Activated CD8-positive, alpha-beta T cell treated with anti-CD3 and anti-CD28 coated beads, Interleukin-2, amount 10 ng/mL, durations not matched to agents 7 days and 5 days (primary cell): ENCODE data around the gene SEMA5B. TPM values are rescaled to one million over a fixed set of nuclear protein-coding genes. Genes with fewer than 3 reads are reported as not detected.

Source experiments
- ATAC-seq: fragments of 150-1000 bp; cut with Tn5 transposase; one replicate; pipeline ENCODE4 v1.10.0; 2021; ENCODE audit warnings: moderate library complexity
- CTCF ChIA-PET: fragments of 350-600 bp; sonication (Branson Sonifier 250); formaldehyde crosslinking; loops from one replicate; lab custom pipeline; 2021; ENCODE audit warnings: antibody characterized with exemption; lab: Charles Lee
- POLR2A ChIA-PET: fragments of 350-600 bp; sonication (Branson Sonifier 250); formaldehyde crosslinking; loops from one replicate; lab custom pipeline; 2021; ENCODE audit warnings: antibody characterized with exemption; lab: Charles Lee
- DNase-seq: peaks from one replicate; pipeline ENCODE4 v3.0.0-alpha.2; 2020
- H3K27ac Mint-ChIP-seq: one replicate; pipeline ENCODE4 v1.8.0; 2021; ENCODE audit warnings: mild to moderate bottlenecking, mixed read lengths
- H3K27me3 Mint-ChIP-seq: one replicate; pipeline ENCODE4 v1.8.0; 2021; ENCODE audit warnings: low read depth, mixed read lengths
- H3K36me3 Mint-ChIP-seq: one replicate; pipeline ENCODE4 v1.8.0; 2021; ENCODE audit warnings: low read depth, mixed read lengths
- H3K4me1 Mint-ChIP-seq: one replicate; pipeline ENCODE4 v1.8.0; 2021; ENCODE audit warnings: low read depth, mixed read lengths
- H3K4me3 Mint-ChIP-seq: one replicate; pipeline ENCODE4 v1.8.0; 2021; ENCODE audit warnings: mild to moderate bottlenecking, mixed read lengths
- H3K9me3 Mint-ChIP-seq: one replicate; pipeline ENCODE4 v1.8.0; 2022; ENCODE audit warnings: mixed read lengths; ENCODE audit not compliant: insufficient read depth
- total RNA-seq, 2 experiments: library from RNA; stranded (reverse); gene quantifications; one replicate each; pipeline ENCODE4 v1.2.3, GENCODE V29; 2021

SEMA5B gene
- total RNA-seq, 2 experiments from 2014 or later, result not detected

DNA sequence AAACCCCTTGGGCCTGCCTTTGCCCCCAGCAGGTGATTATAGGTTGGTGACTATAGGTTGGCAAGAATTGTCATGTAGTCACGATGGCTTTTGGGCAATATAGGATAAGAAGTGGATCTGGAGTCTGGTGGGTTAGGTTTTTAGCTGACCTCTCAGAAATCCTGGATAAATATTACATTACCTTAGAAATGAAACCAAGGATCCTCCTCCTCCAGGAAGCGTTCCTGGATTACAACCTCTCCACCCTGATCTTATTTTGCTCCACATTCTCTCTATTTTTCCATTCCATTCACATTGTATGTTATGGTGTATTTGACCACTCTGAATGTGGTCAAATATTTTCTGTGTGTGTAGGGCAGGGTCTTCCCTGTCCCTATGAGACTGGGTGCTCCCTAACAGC lies 82.3 kb downstream of the SEMA5B start:
- CTCF ChIA-PET, result no interaction called here

DNA sequence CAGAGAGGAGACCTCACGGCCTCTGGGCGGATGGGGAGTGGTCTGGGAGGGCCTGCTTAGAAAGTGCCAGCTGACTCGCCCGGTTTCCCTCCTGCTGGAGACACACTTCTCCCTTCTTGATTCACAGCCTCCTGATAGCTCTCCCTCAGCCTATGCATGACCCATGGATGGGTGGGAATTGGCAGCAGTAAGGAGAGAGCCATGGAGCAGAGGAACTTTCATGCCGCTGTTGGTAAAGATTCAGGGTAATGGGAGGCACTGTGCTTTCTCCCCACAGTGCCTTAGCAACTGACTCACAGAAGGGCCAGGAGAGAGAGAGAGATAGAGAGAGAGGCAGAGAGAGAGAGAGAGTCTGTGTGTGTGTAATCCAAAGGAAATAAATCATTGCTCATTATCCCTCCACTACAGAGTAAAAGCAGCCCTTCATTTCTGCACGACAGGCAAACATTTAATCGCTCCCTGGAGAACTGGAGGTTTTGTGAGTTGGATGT lies 82.8 kb downstream of the SEMA5B start:
- POLR2A ChIA-PET, result no interaction called here
- H3K36me3 Mint-ChIP-seq, result no peaks in the 10 kb centered on the region
- H3K27me3 Mint-ChIP-seq, result peaks cover 22% of the 10 kb centered on the region
- H3K4me3 Mint-ChIP-seq, result no peak overlapping the region
- CTCF ChIA-PET, result no interaction called here
- H3K9me3 Mint-ChIP-seq, result no peaks in the 10 kb centered on the region
- peaks cover 12% of the 10 kb centered on the region for H3K4me1 Mint-ChIP-seq
- no peak overlapping the region for H3K27ac Mint-ChIP-seq
- DNase-seq (no peak), ATAC-seq (no peak)

More for the DNA sequence above, 82.3 kb downstream of the SEMA5B start:
- Mint-ChIP-seq H3K4me3 (no peak overlapping the region), H3K4me1 (peaks cover 12% of the 10 kb centered on the region), H3K36me3 (no peaks in the 10 kb centered on the region), H3K9me3 (no peaks in the 10 kb centered on the region), H3K27me3 (peaks cover 19% of the 10 kb centered on the region), H3K27ac (no peak overlapping the region)
- POLR2A ChIA-PET, result no interaction called here
- DNase-seq (no peak), ATAC-seq (no peak)

DNA sequence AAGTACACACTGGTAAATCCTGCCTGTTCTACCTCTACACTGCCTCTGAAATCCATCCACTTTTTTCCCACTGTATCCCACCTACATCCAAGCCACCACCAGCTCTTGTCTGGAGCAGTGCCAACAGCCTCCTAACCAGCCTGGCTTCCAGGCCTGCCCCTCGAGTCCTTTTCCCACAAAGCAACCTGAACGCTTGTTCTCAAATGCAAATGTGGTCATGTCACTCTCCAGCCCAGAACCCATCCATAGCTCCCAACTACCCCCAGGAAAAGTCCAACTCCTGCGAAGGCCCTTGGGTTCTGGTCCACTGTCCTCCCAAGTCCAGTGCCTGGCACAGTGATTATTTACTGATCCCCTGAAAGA lies 83.8 kb downstream of the SEMA5B start:
- Mint-ChIP-seq H3K4me1 (peaks cover 12% of the 10 kb centered on the region), H3K4me3 (no peak overlapping the region), H3K36me3 (no peaks in the 10 kb centered on the region), H3K9me3 (no peaks in the 10 kb centered on the region), H3K27me3 (peaks cover 24% of the 10 kb centered on the region), H3K27ac (no peak overlapping the region)
- POLR2A ChIA-PET, result no interaction called here
- DNase-seq (no peak), ATAC-seq (no peak)
- CTCF ChIA-PET, result interaction anchor here (1.0 to 2.3 kb wide), 3 partner anchors 12 to 84 kb away, joined by 3 to 12 read pairs (median 3); partner anchors contain the start of gene SEMA5B

DNA sequence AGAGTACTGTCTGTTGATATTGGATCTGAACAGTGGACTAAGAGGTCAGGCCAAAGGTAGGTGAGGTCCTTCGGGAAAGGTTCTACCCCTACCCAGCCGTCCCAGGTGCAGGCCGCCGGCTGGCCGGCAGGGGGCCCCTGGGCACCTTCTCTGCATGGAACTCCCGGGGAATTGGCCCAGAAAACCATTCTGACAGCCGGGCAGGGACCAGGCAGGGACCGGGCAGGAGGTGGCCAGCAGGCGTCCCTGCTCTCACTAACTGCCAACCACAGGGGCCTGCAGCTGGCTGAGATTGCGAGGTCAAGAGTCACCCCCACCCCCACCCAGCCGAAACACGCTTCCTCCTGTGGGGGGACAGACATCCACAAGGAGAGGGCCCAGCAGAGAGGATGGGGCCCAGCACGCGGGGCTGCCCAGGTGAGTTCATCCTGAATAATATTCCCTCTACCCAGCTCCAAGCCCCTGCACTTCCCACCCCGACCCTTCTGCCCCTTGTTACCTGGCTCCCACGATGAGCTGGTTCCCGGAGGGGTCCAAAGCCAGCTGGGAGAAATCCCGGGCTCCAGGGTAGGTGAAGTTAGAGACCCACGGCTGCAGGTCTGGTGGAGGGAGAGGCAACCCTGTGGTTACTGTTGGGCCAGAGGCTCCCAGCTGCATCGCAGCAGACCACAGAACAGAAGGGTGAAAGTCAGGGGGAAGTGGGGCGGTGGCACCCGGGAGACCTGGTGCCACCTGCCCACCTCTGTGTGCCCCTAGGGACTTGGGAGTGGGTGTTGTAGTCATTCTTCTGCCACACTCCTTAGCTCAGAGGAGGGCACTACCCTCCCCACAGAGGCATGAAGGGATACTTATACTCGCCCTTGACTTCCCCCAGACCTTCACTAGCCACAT lies 84.4 kb downstream of the SEMA5B start:
- no peaks in the 10 kb centered on the region for H3K36me3 Mint-ChIP-seq
- ATAC-seq (peak; percentile 50), DNase-seq (peak; percentile 28)
- ChIA-PET CTCF (interaction anchor here (0.9 to 2.3 kb wide), 8 partner anchors 10 to 256 kb away, joined by 3 to 12 read pairs (median 3); partner anchors contain the start of gene SEMA5B), POLR2A (no interaction called here)
- no peak overlapping the region for H3K4me3 Mint-ChIP-seq
- H3K27ac Mint-ChIP-seq, result no peak overlapping the region
- peaks cover 12% of the 10 kb centered on the region for H3K4me1 Mint-ChIP-seq
- H3K9me3 Mint-ChIP-seq, result no peaks in the 10 kb centered on the region
- peaks cover 26% of the 10 kb centered on the region for H3K27me3 Mint-ChIP-seq

DNA sequence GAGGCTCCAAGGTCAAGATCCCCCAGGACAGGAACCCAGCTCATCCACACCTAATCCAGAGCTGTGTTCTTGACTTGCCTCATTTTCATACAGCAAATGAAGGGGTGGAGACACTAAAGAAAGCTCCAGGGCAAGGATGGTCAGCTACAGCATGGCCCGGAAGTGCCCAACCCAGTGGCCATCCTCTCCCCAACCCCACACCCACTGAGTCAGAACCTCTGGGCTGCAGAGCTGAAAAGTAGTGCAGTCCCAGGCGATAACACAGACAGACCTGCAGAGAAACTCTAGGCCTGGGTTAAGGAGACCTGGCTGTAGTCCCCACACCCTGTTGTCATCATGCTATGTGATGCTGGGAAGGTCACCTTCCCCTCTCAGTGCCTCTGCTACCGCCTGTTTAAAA lies 85.3 kb downstream of the SEMA5B start:
- POLR2A ChIA-PET, result interaction anchor here (0.6 kb wide), 1 partner anchor 53 kb away, joined by 3 read pairs; no protein-coding TSS in a partner anchor
- CTCF ChIA-PET, result interaction anchor here (0.9 to 2.3 kb wide), 7 partner anchors 11 to 257 kb away, joined by 3 to 12 read pairs (median 4); partner anchors contain the start of gene SEMA5B
- Mint-ChIP-seq H3K36me3 (no peaks in the 10 kb centered on the region), H3K27ac (no peak overlapping the region), H3K27me3 (peaks cover 32% of the 10 kb centered on the region), H3K9me3 (no peaks in the 10 kb centered on the region), H3K4me1 (peaks cover 18% of the 10 kb centered on the region), H3K4me3 (no peak overlapping the region)
- no peak for DNase-seq
- no peak for ATAC-seq

DNA sequence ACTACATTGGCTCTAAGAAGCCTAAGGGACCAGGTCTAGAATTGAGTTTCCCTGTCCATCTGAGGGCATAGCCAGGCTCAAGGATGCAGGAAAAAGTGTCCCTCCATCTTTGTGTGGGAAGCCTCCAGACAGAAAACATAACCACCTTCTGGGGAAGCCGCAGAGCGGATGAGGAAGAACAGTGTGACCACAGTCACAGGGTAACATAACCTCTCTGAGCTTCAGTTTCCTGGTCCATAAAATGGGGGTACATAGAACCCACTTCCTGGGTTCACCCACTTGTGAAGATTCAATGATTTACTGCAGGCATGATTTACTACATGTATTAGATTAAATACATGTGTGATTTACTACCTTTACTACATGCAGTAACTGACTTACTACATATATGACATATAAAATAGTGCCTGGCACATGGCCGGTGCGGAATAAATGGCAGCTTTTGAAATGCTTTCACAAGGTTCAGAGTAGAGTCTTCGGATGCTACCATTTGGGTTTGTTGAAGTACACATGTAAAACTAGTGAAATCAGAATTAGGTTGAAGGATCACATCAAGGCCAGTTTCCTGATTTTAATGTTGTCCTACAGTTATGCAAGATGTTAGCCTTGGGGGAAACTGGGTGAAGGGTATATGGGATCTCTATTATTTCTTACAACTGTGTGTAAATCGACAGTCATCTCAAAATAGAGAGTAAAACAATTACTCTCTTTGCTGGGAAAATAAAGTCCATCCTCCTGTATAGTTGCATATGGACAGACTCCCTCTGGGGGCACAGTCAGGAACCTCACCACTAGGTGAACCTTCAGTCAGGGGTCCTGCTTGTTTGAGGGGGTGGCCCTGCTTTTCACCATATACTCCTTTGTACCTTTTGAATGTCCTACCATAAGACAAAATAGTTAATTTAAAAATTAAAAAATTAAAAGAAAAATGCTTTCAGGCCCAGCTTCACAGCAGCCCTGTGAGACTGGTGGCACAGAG lies 86.0 kb downstream of the SEMA5B start:
- POLR2A ChIA-PET, result no interaction called here
- Mint-ChIP-seq H3K4me3 (no peak overlapping the region), H3K27ac (no peak overlapping the region), H3K9me3 (no peaks in the 10 kb centered on the region), H3K27me3 (peaks cover 32% of the 10 kb centered on the region), H3K36me3 (no peaks in the 10 kb centered on the region), H3K4me1 (peaks cover 18% of the 10 kb centered on the region)
- DNase-seq, result peak; percentile 62
- peak; percentile 66 for ATAC-seq
- CTCF ChIA-PET, result interaction anchor here (0.9 to 2.3 kb wide), 8 partner anchors 20 to 257 kb away, joined by 3 to 12 read pairs (median 4); partner anchors contain the start of gene SEMA5B

DNA sequence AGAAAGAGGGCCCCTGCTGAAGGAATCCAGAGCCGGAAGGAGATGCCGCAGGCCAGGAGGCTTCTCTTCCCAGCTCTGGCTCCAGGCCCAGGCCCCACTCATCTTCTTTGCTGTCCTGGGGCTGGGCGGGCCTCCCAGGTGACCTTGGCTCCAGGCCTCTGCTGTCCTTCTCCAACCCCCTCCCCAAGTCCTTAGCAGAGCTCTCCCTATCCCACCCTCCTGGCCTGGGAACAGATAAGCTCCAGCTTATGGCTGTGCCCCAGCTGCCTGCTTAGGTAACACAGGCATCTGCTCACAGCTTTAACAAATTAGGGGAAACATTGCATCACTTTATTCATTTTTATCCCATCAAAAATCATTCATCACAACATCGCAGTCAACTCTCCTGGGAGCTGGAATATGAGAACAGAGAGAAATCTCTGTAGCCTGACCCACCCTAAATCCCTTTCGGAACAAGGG lies 86.9 kb downstream of the SEMA5B start:
- no peaks in the 10 kb centered on the region for H3K9me3 Mint-ChIP-seq
- no peak overlapping the region for H3K4me3 Mint-ChIP-seq
- CTCF ChIA-PET, result interaction anchor here (1.0 to 1.3 kb wide), 2 partner anchors 19 to 186 kb away, joined by 3 read pairs; no protein-coding TSS in a partner anchor
- no peaks in the 10 kb centered on the region for H3K36me3 Mint-ChIP-seq
- H3K27me3 Mint-ChIP-seq, result peaks cover 35% of the 10 kb centered on the region
- POLR2A ChIA-PET, result no interaction called here
- ATAC-seq (no peak), DNase-seq (no peak)
- no peak overlapping the region for H3K27ac Mint-ChIP-seq
- H3K4me1 Mint-ChIP-seq, result peaks cover 18% of the 10 kb centered on the region

DNA sequence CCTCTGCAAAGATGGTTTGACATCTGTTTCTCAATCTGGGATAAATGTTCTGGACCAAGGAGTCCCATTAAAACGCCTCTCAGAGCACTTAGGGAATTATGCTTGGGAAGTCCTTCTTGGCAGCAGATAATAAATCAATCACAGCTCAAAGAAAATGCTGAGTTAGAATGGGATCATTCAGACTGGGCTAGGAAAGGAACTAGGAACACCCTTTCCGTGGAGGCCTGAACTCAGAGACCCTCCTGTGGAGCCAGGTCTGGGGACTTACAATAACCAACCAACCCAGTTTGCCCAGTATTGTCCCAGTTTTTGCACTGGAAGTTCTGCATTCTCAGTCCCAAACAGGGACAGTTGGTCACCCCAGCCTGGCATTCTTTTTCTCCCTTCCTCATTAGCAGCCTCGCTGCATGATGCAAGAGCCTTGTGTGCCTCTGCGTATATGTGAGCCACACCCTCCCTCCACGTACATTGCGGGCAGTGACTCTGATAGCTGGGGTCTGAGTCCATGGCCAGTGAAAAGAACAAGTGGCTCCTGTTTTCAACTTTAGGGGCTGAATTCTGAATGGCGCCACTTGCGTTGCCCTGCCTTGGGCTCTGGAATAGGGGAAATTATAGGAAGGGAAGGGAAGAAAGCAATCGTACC lies 88.7 kb downstream of the SEMA5B start:
- no peaks in the 10 kb centered on the region for H3K9me3 Mint-ChIP-seq
- CTCF ChIA-PET, result no interaction called here
- H3K27ac Mint-ChIP-seq, result no peak overlapping the region
- DNase-seq (no peak), ATAC-seq (no peak)
- POLR2A ChIA-PET, result no interaction called here
- peaks cover 18% of the 10 kb centered on the region for H3K4me1 Mint-ChIP-seq
- H3K4me3 Mint-ChIP-seq, result no peak overlapping the region
- H3K27me3 Mint-ChIP-seq, result peaks cover 28% of the 10 kb centered on the region
- no peaks in the 10 kb centered on the region for H3K36me3 Mint-ChIP-seq

DNA sequence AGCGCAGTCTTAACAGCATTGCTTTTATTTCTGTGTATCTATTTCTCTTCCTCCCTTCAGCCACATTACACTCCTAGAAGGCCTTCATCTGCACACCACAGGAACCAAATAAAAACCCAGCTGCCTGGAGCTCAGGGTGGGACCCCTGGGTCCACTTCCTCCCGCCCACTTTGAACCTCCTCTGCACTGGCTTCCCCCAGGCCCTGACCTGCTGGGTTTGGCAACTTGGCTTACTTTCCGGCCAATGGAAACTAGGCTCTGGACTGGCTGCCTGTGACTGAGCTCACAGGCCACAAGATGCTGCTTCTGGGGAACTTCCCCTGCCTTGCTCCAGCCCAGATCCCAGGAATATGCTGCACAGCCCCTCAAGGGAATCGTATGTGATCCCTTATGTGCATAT lies 89.8 kb downstream of the SEMA5B start:
- ChIA-PET POLR2A (no interaction called here), CTCF (no interaction called here)

DNA sequence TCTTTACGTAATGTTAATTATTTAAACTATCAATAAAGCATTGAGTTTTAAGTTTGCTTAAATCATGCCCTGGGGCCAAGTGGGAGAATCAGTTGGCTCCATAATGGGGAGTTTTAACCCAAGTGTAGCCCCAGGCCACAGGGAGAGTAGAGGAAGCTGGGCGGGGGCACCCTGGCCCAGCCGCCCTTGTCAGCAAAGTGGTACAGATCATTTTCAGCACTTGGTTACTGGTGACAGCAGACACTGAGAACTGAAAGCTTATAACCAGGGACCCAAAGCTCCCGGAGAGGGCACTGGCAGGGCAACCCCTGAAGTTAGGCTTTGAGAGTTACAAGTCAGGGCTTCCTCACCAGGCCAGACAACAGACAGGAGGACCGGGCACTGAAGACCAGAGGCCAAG lies 90.6 kb downstream of the SEMA5B start:
- ChIA-PET POLR2A (interaction anchor here (1.0 kb wide), 1 partner anchor 93 kb away, joined by 3 read pairs; no protein-coding TSS in a partner anchor), CTCF (no interaction called here)
- DNase-seq (no peak), ATAC-seq (no peak)
- H3K27me3 Mint-ChIP-seq, result peaks cover 36% of the 10 kb centered on the region
- H3K36me3 Mint-ChIP-seq, result no peaks in the 10 kb centered on the region
- H3K4me3 Mint-ChIP-seq, result no peak overlapping the region
- H3K27ac Mint-ChIP-seq, result no peak overlapping the region
- H3K4me1 Mint-ChIP-seq, result peaks cover 18% of the 10 kb centered on the region
- H3K9me3 Mint-ChIP-seq, result no peaks in the 10 kb centered on the region

More for the DNA sequence above, 89.8 kb downstream of the SEMA5B start:
- Mint-ChIP-seq H3K4me1 (peaks cover 18% of the 10 kb centered on the region), H3K27ac (no peak overlapping the region), H3K4me3 (no peak overlapping the region), H3K36me3 (no peaks in the 10 kb centered on the region), H3K9me3 (no peaks in the 10 kb centered on the region), H3K27me3 (peaks cover 32% of the 10 kb centered on the region)
- ATAC-seq (no peak), DNase-seq (no peak)

DNA sequence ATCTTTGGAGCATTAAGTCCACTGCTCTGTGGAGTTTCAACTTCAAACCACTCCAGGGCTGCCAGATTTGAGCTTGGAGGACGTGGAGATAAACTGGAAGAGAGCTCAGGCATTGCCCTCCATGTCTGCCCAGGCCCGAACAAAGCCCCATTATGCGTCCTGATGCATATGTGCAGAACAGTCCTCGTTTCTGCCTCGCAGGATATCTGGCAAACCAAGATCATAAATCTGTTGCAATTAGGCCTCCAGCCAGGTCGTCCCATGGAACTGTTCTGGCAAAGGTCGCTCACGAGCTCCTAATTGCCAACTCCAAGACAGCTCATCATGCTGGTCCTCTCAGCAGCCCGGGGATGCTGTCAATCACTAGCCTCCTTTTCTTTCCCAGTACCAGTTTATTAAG lies 91.2 kb downstream of the SEMA5B start:
- ATAC-seq (no peak), DNase-seq (no peak)
- no peaks in the 10 kb centered on the region for H3K9me3 Mint-ChIP-seq
- H3K4me1 Mint-ChIP-seq, result peaks cover 13% of the 10 kb centered on the region
- no peaks in the 10 kb centered on the region for H3K36me3 Mint-ChIP-seq
- ChIA-PET CTCF (no interaction called here), POLR2A (interaction anchor here (1.0 kb wide), 1 partner anchor 94 kb away, joined by 3 read pairs; no protein-coding TSS in a partner anchor)
- peaks cover 40% of the 10 kb centered on the region for H3K27me3 Mint-ChIP-seq
- H3K4me3 Mint-ChIP-seq, result no peak overlapping the region
- H3K27ac Mint-ChIP-seq, result no peak overlapping the region
